Measurements from ENCODE around the gene PAX7.

DNA sequence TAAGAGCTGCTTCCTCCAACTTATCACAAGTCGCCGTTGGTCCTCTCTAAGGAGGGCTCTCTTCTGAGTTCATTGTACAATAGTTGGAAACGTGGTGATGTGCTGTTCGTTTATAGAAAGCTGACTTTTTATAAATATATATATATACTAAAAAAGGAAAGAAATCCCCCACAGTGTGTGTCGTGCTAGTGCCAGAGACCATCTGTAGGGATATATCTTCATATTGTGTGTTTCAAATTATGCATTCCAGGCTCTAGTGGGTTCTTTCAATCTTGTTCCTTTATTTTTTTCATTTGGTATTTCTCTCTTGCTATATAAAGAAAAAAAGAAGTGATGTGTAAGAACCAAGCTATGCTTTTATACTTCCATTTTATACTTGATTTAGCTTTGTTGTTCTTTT, 117.0 kb downstream of the PAX7 start:
- TF ChIP-seq POLR2A (IDR thresholded peaks at IDR 0.05): no peak
- TF ChIP-seq, protein P1, sequence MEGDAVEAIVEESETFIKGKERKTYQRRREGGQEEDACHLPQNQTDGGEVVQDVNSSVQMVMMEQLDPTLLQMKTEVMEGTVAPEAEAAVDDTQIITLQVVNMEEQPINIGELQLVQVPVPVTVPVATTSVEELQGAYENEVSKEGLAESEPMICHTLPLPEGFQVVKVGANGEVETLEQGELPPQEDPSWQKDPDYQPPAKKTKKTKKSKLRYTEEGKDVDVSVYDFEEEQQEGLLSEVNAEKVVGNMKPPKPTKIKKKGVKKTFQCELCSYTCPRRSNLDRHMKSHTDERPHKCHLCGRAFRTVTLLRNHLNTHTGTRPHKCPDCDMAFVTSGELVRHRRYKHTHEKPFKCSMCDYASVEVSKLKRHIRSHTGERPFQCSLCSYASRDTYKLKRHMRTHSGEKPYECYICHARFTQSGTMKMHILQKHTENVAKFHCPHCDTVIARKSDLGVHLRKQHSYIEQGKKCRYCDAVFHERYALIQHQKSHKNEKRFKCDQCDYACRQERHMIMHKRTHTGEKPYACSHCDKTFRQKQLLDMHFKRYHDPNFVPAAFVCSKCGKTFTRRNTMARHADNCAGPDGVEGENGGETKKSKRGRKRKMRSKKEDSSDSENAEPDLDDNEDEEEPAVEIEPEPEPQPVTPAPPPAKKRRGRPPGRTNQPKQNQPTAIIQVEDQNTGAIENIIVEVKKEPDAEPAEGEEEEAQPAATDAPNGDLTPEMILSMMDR (IDR thresholded peaks at IDR 0.05): no peak
